ENCODE results near the gene MNAT1. TPM values are rescaled to one million over a fixed set of nuclear protein-coding genes. Genes with fewer than 3 reads are reported as not detected.

MNAT1 gene
- total and polyA plus RNA-seq, 9 of the 15 experiments (the other 6 are each of a cell fraction or from before 2014, with no cell fraction given): 37.8 to 83.3 (median 60.4) TPM

- TF ChIP-seq PATZ1 (CRISPR knock-in tag; IDR thresholded peaks at IDR 0.05; ENCODE audit: borderline replicate concordance): no peak
- TF ChIP-seq DNMT1 (IDR thresholded peaks at IDR 0.05): no peak
- TF ChIP-seq ZNF696 (CRISPR knock-in tag; conservative IDR thresholded peaks at IDR 0.05): no peak
- TF ChIP-seq CBFA2T3 (IDR thresholded peaks at IDR 0.05): no peak
Observed at GRCh38 chr14:60800409-60800808, 65.8 kb downstream of the MNAT1 start (continued).

- Histone ChIP-seq H3K79me2 (ENCODE audit: control insufficient read depth, insufficient read depth, low read length) (no peaks in the 10 kb centered on the region), H3K4me3 (no peak overlapping the region), H3K4me1 (replicated peaks in 1 of 2; ENCODE audit: control insufficient read depth in 2 of 2, insufficient read depth in 2 of 2, low read length in 2 of 2) (no peaks in the 10 kb centered on the region), H3K27ac (ENCODE audit: extremely low read depth, low read depth, low read length) (no peak overlapping the region), H3K9me3 (replicated peaks; ENCODE audit: control insufficient read depth, insufficient read depth, low read depth, low read length) (no peaks in the 10 kb centered on the region), H3K4me2 (ENCODE audit: insufficient read depth, low read length) (no peak overlapping the region), H3K9ac (ENCODE audit: insufficient read depth in 1 of 2, low read depth in 2 of 2, low read length in 2 of 2) (no peak overlapping the region), H4K20me1 (replicated peaks; ENCODE audit: control insufficient read depth, insufficient read depth, low read length) (no peaks in the 10 kb centered on the region), H3K36me3 (ENCODE audit: control insufficient read depth, insufficient read depth, low read length) (no peaks in the 10 kb centered on the region; the same call in 2 of the 3 replicates), H2AFZ (ENCODE audit: low read depth, low read length) (no peak overlapping the region), H3K9me1 (ENCODE audit: control insufficient read depth, insufficient read depth, low read length) (no peaks in the 10 kb centered on the region), H3K27me3 (ENCODE audit: control insufficient read depth in 2 of 2, insufficient read depth in 2 of 2, low read length in 2 of 2) (no peaks in the 10 kb centered on the region)
- intact Hi-C loops (cut with micrococcal nuclease): no loop called here
- WGBS (ENCODE audit: insufficient coverage, low coverage, missing lambda C conversion rate): 64% methylated on average over 1 of the region's 1 CpG
- ATAC-seq (no peak), DNase-seq (ENCODE audit: extremely low read depth in 1 of 4, low spot score in 3 of 4) (no peak), FAIRE-seq (no peak)
- BruUV-seq (replicated peaks): no TSS peak
- ChIA-PET CTCF (ENCODE audit: low intra/inter-chr PET ratio) (no interaction called here), POLR2A (no interaction called here)
- in situ Hi-C loops (cut with MboI): no loop called here
- TF ChIP-seq NCOA4 (IDR thresholded peaks at IDR 0.05; ENCODE audit: partially characterized antibody) (no peak), KLF6 (CRISPR knock-in tag; IDR thresholded peaks at IDR 0.05; ENCODE audit: borderline replicate concordance) (no peak), JUN (IDR thresholded peaks at IDR 0.05; ENCODE audit: borderline replicate concordance, low read depth, low read length) (no peak), JUN (CRISPR knock-in tag; IDR thresholded peaks at IDR 0.05; ENCODE audit: borderline replicate concordance) (no peak), ZNF121 (CRISPR knock-in tag; conservative IDR thresholded peaks at IDR 0.05) (no peak), FOXA3 (CRISPR knock-in tag; conservative IDR thresholded peaks at IDR 0.05 in 1 of 2, IDR thresholded peaks at IDR 0.05 in 1 of 2) (no peak), NFIC (IDR thresholded peaks at IDR 0.05) (no peak), PHB2 (IDR thresholded peaks at IDR 0.05; ENCODE audit: low read depth) (no peak), MTA3 (IDR thresholded peaks at IDR 0.05; ENCODE audit: borderline replicate concordance) (no peak), SRSF3 (IDR thresholded peaks at IDR 0.05; ENCODE audit: insufficient read depth, low read length) (no peak), SNIP1 (IDR thresholded peaks at IDR 0.05; ENCODE audit: low read depth) (no peak), ZNF134 (CRISPR knock-in tag; conservative IDR thresholded peaks at IDR 0.05) (no peak), ZNF232 (CRISPR knock-in tag; IDR thresholded peaks at IDR 0.05) (no peak), HMG20B (CRISPR knock-in tag; IDR thresholded peaks at IDR 0.05) (no peak), ZNF589 (CRISPR knock-in tag; IDR thresholded peaks at IDR 0.05; ENCODE audit: low read depth) (no peak), RBFOX2 (IDR thresholded peaks at IDR 0.05; ENCODE audit: low read depth, low read length) (no peak)
- TF ChIP-seq, protein P1, sequence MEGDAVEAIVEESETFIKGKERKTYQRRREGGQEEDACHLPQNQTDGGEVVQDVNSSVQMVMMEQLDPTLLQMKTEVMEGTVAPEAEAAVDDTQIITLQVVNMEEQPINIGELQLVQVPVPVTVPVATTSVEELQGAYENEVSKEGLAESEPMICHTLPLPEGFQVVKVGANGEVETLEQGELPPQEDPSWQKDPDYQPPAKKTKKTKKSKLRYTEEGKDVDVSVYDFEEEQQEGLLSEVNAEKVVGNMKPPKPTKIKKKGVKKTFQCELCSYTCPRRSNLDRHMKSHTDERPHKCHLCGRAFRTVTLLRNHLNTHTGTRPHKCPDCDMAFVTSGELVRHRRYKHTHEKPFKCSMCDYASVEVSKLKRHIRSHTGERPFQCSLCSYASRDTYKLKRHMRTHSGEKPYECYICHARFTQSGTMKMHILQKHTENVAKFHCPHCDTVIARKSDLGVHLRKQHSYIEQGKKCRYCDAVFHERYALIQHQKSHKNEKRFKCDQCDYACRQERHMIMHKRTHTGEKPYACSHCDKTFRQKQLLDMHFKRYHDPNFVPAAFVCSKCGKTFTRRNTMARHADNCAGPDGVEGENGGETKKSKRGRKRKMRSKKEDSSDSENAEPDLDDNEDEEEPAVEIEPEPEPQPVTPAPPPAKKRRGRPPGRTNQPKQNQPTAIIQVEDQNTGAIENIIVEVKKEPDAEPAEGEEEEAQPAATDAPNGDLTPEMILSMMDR (IDR thresholded peaks at IDR 0.05 in 2 of 3, conservative IDR thresholded peaks at IDR 0.05 in 1 of 3; ENCODE audit: insufficient read depth in 2 of 3, low read depth in 1 of 3, low read length in 3 of 3): no peak
Observed at GRCh38 chr14:60803871-60804270, 69.3 kb downstream of the MNAT1 start.

Measured in K562 (cell line).